CD4-positive, alpha-beta T cell (primary cell): ENCODE results near the gene PRKCA. TPM values are rescaled to one million over a fixed set of nuclear protein-coding genes. Genes with fewer than 3 reads are reported as not detected.

Experiments used
- ATAC-seq: fragments of 200-7000 bp; cut with Tn5 transposase; one replicate; pipeline ENCODE4 v1.10.0; 2022; ENCODE audit warnings: mild to moderate bottlenecking; ENCODE audit not compliant: poor library complexity
- CTCF ChIA-PET: fragments of 350-600 bp; sonication (Branson Sonifier 250); formaldehyde crosslinking; loops from one replicate; lab custom pipeline; 2021; ENCODE audit warnings: antibody characterized with exemption, inconsistent platforms; lab: Charles Lee
- POLR2A ChIA-PET: fragments of 350-600 bp; sonication (Branson Sonifier 250); formaldehyde crosslinking; loops from one replicate; lab custom pipeline; 2021; ENCODE audit warnings: antibody characterized with exemption, inconsistent platforms; lab: Charles Lee
- DNase-seq, 14 experiments: peaks; one replicate each; pipeline ENCODE4 v3.0.0-alpha.2; 2013 to 2020; ENCODE audit warnings: mixed read lengths in 2 of 14
- H3K27ac ChIP-seq, 2 donors: one replicate each; pipeline versions ENCODE4 v1.5.1 to v1.7.0; 2013; ENCODE audit warnings: low read length in 2 of 2, low read depth in 1 of 2, mild to moderate bottlenecking in 1 of 2
- H3K27me3 ChIP-seq, 2 experiments: 1 replicate in 1 of 2; 2 replicates in 1 of 2; pipeline versions ENCODE4 v1.6.1 to v1.7.0; 2013; ENCODE audit warnings: low read length in 2 of 2, control low read depth in 1 of 2, mild to moderate bottlenecking in 1 of 2, moderate library complexity in 1 of 2; ENCODE audit not compliant: insufficient read depth in 2 of 2, control insufficient read depth in 1 of 2
- H3K36me3 ChIP-seq: one replicate; pipeline ENCODE4 v1.6.1; 2013; ENCODE audit warnings: low read length, control low read depth; ENCODE audit not compliant: insufficient read depth
- H3K4me1 ChIP-seq: one replicate; pipeline ENCODE4 v1.6.1; 2013; ENCODE audit warnings: low read length, control low read depth; ENCODE audit not compliant: insufficient read depth
- H3K4me3 ChIP-seq: one replicate; pipeline ENCODE4 v1.5.1; 2013; ENCODE audit warnings: mild to moderate bottlenecking, low read length, moderate library complexity
- H3K9me3 ChIP-seq, 2 experiments: 1 replicate in 1 of 2; 2 replicates in 1 of 2; pipeline versions ENCODE4 v1.6.1 to v1.7.0; 2013; ENCODE audit warnings: low read length in 2 of 2, mild to moderate bottlenecking in 2 of 2, control low read depth in 1 of 2, moderate library complexity in 1 of 2; ENCODE audit not compliant: control insufficient read depth in 1 of 2, insufficient read depth in 1 of 2
- H3K27ac Mint-ChIP-seq: one replicate; pipeline ENCODE4 v1.8.0; 2020; ENCODE audit warnings: mixed read lengths
- H3K27me3 Mint-ChIP-seq: one replicate; pipeline ENCODE4 v1.8.0; 2021; ENCODE audit warnings: mixed read lengths
- H3K36me3 Mint-ChIP-seq: one replicate; pipeline ENCODE4 v1.8.0; 2021; ENCODE audit warnings: low read depth, mixed read lengths
- H3K4me1 Mint-ChIP-seq: one replicate; pipeline ENCODE4 v1.8.0; 2021; ENCODE audit warnings: low read depth, mixed read lengths
- H3K4me3 Mint-ChIP-seq: one replicate; pipeline ENCODE4 v1.8.0; 2020; ENCODE audit warnings: mild to moderate bottlenecking, mixed read lengths
- H3K9me3 Mint-ChIP-seq: one replicate; pipeline ENCODE4 v1.8.0; 2020; ENCODE audit warnings: mixed read lengths
- CTCF ChIP-seq: fragments of 200-600 bp; IDR thresholded peaks from one replicate; pipeline ENCODE4 v1.8.0; 2022; ENCODE audit warnings: antibody characterized with exemption, mild to moderate bottlenecking
- intact Hi-C, 2 experiments: fragments of 100-400 bp; cut with DNase I in 1 of 2; cut with micrococcal nuclease in 1 of 2; formaldehyde crosslinking; loops; one replicate each; pipeline versions ENCODE4 v1.15.1 to v1.9.0; 2023 to 2025; cut with DNase I, micrococcal nuclease
- total RNA-seq, 174 experiments: library from RNA in 2 of 174; stranded (reverse) in 2 of 174; gene quantifications; one replicate each; pipeline ENCODE4 v1.2.3 and lab custom pipeline; 2021 to 2026

The PRKCA gene
- total RNA-seq, 2 experiments from 2014 or later, result 84.8 to 88.6 TPM

- Mint-ChIP-seq H3K4me3 (no peak overlapping the region), H3K27me3 (no peaks in the 10 kb centered on the region), H3K4me1 (peaks cover 16% of the 10 kb centered on the region), H3K9me3 (no peaks in the 10 kb centered on the region), H3K27ac (no peak overlapping the region), H3K36me3 (peaks cover 46% of the 10 kb centered on the region)
- no peak for TF ChIP-seq CTCF
- ChIA-PET POLR2A (no interaction called here), CTCF (no interaction called here)
- ATAC-seq (no peak), DNase-seq (no peak)
- Histone ChIP-seq H3K9me3 (no peaks in the 10 kb centered on the region), H3K36me3 (no peaks in the 10 kb centered on the region), H3K27ac (no peak overlapping the region), H3K27me3 (no peaks in the 10 kb centered on the region), H3K4me1 (peaks cover 10% of the 10 kb centered on the region), H3K4me3 (no peak overlapping the region)
- intact Hi-C loops, result loop anchor here (5.0 to 10.0 kb wide), 3 partner anchors 112 to 254 kb away; no protein-coding TSS in a partner anchor
Observed at GRCh38 chr17:66678827-66679226, 376.4 kb downstream of the PRKCA start.

- H3K9me3 Mint-ChIP-seq, result no peaks in the 10 kb centered on the region
- intact Hi-C loops, result loop anchor here (5.0 to 10.0 kb wide), 3 partner anchors 113 to 255 kb away; no protein-coding TSS in a partner anchor
- Histone ChIP-seq H3K4me3 (no peak overlapping the region), H3K27me3 (no peaks in the 10 kb centered on the region), H3K4me1 (no peaks in the 10 kb centered on the region), H3K27ac (no peak overlapping the region), H3K36me3 (no peaks in the 10 kb centered on the region), H3K9me3 (no peaks in the 10 kb centered on the region)
- DNase-seq, result no peak
- peaks cover 5% of the 10 kb centered on the region for H3K4me1 Mint-ChIP-seq
- H3K27ac Mint-ChIP-seq, result no peak overlapping the region
- no peak for TF ChIP-seq CTCF
- ChIA-PET POLR2A (no interaction called here), CTCF (no interaction called here)
- H3K4me3 Mint-ChIP-seq, result no peak overlapping the region
- no peak for ATAC-seq
- peaks cover 50% of the 10 kb centered on the region for H3K36me3 Mint-ChIP-seq
- no peaks in the 10 kb centered on the region for H3K27me3 Mint-ChIP-seq
Observed at GRCh38 chr17:66679631-66680517, 377.5 kb downstream of the PRKCA start.

- H3K4me1 Mint-ChIP-seq, result no peaks in the 10 kb centered on the region
- ATAC-seq, result no peak
- Histone ChIP-seq H3K36me3 (peaks cover 8% of the 10 kb centered on the region), H3K4me1 (no peaks in the 10 kb centered on the region), H3K27me3 (no peaks in the 10 kb centered on the region), H3K9me3 (no peaks in the 10 kb centered on the region), H3K4me3 (no peak overlapping the region), H3K27ac (no peak overlapping the region)
- CTCF ChIA-PET, result no interaction called here
- H3K27me3 Mint-ChIP-seq, result no peaks in the 10 kb centered on the region
- no peak overlapping the region for H3K27ac Mint-ChIP-seq
- no peaks in the 10 kb centered on the region for H3K9me3 Mint-ChIP-seq
- no peak for DNase-seq
- POLR2A ChIA-PET, result no interaction called here
- intact Hi-C loops, result no loop called here
- TF ChIP-seq CTCF, result no peak
- no peak overlapping the region for H3K4me3 Mint-ChIP-seq
- peaks cover 65% of the 10 kb centered on the region for H3K36me3 Mint-ChIP-seq
Observed at GRCh38 chr17:66682283-66682682, 379.9 kb downstream of the PRKCA start.
